GM21717 (cell line): Measurements from ENCODE around the gene HDAC11.
"Not testable (repeated sequence)": the region's sequence is repeated elsewhere in the genome, so short reads cannot be mapped to it uniquely, and the experiment has no call there.

Experiments used
- ATAC-seq: cut with Tn5 transposase; IDR thresholded peaks from one replicate; pipeline ENCODE4 v1.9.1; 2021; ENCODE audit warnings: mild to moderate bottlenecking, moderate library complexity; ENCODE audit not compliant: unreplicated experiment

Gene HDAC11

DNA sequence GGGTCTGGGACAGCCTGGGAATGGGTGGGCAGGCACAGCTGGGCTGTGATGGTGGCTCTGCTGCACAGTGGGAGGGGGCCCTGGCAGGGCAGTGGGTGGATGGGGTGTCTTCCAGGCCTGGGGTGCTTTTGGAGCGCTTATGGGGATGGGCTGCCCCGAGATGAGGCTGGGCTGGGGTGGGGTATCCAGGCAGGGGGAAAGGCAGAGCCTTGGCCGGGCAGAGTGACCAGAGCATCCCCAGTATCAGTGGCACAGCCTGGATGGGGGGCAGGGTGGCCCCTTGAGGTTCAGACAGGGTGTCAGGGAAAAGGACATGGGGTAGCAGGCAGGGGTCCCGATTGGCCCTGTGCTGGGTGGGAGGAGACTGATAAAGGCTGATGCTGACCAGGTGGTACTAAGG lies 26.6 kb downstream of the HDAC11 start:
- no peak for ATAC-seq

DNA sequence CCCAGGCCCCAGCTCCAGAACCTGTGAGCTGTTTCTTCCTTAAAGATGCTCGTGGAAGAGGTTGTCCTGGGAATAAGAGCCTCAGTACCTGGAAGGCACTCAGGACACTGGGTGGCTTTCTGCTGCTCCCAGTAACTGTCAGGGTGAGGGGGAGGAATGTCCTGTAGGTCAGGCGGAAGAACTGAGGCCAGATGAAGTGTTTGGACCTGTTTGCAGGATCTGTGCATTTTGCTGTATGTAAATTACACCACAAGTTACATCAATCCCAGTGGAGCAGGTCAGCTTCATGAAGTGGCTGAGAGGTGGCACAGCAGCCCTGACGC lies 27.1 kb downstream of the HDAC11 start:
- no peak for ATAC-seq

DNA sequence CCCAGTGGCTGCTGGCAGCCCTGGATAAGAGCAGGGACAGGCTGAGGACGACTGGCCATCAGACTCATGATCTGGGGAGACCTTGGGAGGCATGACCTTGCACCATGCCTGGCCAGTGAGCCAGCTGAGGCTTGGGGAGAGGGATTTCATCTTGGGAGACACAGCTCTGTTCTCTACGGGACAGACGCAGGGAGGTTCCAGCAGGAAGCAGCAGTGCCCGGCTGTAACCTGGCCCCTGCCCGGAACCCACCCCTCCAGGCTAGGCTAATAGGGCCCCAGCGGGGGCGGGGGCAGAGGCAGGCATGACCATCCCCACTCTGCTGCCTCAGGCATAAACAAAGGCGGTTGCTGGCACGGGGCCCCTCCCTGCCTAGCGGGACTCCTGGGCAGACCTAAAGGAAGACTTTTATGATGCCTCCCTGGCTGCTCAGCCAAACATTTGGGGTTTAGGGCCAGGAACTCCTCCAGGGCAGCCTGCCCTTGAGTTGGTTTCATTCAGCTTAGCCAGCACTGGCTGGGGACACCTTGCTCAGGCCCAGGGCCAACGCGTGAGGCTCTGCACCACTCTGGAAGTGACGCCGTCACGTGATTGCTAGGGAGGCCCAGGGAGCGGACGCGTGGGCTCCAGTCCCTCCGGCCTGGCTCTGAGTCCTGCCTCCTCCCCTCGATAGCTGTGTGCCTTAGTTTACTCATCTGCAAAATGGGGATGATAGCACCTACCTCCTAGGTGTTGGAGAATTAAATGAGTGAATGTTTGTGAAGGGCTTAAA lies 27.6 kb downstream of the HDAC11 start:
- ATAC-seq = no peak

DNA sequence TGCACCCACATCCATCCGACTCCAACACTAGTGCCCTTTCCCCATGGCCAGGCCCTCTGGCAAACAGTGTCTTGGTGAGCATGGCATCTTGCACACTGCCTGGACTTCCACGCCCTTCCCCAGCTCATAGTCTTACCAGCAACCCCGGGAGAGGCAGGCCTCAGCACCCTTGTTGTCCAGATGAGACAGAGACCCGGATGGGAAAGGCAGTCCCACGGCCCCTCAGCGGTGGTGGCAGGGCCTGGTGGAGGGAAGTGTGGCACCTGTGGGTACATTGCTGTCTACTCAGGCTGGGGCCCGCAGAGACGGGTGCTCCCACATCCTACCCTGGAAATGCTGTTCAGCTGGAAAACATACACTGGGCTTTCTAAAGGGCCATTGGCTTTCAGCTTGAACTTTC lies 28.4 kb downstream of the HDAC11 start:
- no peak for ATAC-seq

DNA sequence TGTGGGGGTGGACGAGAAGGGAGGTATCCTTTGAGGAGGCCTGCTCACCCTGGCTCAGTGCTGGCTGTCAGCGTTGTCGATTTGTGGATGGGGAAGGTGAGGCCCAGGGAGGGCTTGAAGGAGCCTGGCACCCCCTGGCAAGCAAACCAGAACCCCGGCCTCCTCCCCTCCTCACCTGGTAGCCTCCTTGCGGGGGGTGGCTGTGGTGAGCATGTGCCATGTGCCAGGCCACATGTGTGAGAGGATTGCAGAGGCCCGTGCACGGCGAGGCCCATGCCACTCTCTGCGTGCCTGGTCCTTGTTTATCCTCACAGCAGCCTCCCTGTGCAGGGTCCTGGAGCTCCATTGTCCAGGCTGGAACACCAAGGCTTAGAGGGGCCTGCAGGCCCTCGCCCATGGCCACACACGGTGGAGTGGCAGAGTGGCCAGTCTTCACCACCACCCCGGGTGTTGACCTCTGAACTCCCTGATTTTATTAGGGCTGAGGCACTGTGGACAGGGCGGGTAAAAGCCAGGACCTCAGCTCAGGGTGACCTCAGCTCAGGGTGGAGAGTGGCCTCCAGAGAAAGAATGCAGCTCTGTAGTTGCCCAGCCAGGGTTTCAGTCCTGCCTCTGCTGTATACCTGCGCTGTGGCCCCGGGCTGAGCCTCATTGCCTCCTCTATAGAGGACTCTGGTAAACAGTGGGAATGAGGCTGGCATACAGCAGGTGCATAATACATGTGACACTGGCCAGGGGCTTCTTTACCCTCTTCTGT lies 29.1 kb downstream of the HDAC11 start:
- no peak for ATAC-seq

DNA sequence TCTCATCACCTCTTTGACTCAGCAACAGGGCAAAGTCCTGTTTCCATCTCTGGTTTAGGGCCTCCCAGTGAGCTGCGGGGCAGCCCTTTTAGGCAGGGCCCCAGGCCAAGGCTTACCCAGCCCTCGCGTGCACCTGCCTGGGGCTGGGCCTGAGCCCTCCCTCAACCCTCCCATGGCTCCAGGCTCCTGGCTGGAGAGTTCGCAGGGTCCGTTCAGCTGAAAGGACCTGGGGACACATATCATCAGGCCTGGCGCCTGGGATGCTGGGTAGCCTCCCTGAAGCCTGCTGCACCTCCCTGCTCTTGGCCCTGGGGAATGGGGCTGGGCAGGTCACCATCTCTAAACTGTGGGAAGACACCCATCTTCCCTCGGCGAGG lies 29.7 kb downstream of the HDAC11 start:
- no peak for ATAC-seq

DNA sequence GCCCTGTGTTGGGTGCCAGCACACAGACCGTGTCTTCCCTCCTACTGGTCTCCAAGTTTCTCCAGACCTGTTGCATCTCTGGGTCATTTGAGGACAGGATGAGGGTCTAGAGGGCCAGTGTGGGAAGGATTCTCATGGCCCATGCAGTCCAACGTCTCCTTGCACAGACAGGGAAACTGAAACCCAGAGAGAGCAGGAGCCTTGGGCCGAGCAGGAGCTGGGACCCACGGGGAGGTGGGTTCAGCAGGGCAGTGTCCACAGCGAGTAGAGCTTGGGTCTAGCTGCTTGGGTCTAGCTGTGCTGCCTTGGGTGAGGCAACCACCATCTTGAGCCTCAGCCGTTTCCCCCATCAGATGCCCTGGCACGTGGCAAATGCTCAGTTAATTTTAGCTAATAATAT lies 32.3 kb downstream of the HDAC11 start:
- ATAC-seq = no peak

DNA sequence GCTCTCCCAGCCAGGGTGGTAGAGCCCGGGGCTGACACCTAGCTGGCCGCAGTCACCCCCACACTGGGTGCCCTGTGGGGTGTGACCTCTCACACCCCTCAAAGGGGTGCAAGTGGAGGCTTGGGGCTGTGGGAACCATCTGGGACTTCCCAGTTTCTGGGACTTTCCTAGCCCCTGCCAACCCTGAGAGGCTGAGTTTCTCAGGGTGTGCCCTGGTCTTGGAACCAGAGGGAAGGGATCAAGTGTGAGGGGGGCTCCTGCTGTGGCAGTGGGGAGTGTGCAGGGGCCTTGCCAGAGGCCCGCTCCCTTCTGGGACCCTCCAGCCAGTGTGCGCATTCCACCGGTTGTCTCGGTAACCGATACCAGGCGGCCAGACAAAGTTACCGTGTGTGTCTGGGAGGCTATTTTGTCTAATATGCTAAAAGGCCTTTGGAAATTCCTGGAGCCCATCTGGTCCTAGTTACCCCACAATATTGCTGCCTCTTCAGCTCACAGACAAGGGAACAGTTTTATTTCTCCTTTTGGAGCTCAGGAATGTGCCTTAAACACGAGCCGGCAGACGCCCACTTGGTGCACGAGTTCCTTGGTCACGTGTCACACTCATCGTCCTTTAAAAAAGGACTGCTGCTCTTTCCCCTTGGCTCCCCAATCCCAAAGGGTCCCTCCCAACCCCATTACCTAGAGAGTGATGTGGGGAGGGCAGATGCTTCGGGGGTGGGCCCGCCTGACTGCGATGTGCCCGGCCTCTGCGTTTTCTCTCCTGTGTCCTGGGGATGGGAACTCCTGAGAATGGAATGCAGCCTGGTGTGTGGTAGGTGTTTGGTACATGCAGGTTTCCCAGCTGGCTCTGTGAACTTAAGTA lies 33.2 kb downstream of the HDAC11 start:
- no peak for ATAC-seq

DNA sequence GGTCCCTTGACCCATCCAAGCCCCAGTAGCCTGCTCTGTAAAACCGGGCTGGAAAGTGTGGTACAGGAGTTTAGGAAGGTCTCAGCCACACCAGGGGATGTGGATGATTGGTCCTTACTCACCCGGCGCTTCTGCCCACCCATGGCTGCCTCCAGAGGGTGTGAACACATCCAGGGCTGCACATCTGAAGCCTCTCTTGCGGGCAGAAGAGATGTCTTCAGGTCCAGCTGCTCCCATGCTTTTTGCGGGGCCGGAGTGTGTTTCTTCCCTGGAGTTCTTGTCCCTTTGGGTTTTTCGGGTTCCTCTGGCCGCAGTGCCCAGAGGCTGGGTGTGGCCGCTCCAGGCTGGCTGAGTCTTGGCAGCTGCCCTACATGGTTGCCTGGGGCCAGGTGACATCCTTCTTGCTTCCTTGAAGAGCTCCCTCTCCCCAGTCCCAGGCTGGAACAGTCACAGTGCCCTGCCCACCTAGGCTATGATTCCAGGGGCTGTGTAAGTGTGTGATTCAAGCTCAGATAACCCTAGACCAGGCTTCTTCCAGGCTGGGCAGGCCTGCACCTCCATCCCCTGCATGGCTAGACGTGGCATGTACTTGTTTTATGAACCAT lies 33.9 kb downstream of the HDAC11 start:
- ATAC-seq = no peak

DNA sequence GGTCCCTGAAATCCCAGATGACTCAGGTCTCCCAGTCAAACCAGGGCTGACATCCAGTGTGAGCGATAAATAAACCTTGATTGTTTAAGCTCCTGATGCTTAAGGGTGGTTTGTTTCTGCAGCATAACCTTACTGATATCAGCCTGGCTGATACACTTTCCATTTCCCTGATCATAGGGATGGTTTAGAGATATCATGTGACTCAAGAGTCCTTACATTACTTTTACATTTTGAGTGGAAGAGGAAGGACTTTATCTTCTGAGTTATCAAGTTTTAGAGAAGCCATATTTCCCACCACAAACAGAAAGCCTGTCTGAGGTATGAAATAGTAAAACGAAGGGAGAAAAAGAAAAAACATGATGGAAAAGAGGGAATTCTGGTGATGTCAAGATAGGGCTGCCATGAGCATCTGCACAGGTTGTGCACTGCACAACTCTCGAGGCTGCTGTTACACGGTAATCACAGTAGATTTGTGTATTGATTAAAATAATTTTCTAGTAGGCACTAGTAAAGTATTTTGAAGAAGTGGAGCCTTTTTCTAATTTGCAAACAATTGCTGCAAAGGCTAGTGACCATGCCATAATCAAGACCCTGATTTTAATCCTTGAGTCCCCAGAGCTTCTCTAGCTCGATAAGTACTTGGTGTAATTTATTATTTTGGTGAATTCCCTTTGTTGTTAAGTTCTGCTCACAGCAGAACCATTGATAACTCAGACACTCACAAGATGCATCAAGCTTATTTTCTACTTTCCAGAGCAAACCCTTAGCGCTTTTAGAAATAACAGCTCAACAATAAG lies 34.7 kb downstream of the HDAC11 start:
- no peak for ATAC-seq

DNA sequence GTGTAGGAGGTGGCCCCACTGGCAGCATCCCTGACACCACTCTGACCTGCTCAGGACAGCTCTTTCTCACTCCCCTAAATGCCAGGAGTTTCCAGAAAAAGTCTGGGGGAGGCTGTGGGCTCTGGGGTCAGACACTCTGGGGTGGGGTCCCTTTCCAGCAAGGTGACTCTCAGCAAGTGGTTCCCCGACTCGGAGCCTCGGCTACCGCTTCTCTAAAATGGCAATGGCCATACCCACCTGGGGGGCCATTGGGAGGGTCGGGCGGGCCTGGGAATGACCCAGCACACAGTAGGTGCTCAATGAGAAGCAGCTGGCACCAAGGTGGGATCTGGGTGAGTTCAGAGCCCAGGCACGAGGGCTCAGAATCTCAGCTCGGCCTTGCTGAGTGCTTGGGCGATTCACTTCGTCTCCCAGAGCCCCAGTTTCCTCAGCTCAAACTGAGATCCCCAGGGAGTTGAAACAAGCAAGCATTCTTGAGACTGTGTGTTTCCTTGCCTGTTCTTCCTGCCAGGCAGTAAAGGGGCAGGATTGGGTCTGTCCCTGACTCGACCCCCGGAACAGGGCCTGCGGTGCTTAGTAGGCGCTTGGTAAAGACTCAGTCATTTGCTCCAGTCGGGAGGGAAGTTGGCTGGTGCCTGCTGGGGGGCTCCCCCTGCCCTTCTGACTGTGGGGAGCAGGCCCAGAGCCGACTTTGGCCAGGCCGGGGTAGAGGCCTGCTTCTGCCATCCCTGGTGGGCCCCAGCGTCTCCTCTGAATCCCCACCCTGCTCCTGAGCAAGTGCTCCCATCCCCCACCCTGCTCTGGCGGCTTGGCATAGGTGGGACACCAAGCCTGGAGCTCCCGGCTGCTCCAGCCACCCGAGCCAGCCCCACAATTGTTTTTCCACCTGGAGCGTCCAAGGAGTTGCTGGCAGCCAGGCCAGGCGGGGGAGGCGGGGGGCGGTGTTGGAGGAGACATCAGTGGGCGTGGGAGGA lies 36.0 kb downstream of the HDAC11 start:
- ATAC-seq = no peak

DNA sequence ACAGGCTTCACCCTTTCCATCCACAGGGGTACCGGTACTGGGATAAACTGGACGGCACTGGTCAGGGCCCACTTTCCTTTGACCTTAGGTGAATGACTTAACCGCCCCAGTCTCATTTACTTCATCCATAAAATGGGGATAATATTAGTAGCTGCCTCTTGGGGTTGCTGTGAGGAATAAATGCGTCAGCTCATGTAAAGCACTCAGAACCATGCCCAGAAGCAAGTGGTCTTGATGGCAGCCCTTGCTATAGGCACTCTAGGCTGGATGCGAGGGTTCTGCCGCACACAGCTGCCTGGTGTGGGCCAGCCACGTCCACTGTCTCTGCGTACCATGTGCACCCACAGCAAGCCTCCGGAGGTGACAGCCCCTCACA lies 36.6 kb downstream of the HDAC11 start:
- no peak for ATAC-seq

DNA sequence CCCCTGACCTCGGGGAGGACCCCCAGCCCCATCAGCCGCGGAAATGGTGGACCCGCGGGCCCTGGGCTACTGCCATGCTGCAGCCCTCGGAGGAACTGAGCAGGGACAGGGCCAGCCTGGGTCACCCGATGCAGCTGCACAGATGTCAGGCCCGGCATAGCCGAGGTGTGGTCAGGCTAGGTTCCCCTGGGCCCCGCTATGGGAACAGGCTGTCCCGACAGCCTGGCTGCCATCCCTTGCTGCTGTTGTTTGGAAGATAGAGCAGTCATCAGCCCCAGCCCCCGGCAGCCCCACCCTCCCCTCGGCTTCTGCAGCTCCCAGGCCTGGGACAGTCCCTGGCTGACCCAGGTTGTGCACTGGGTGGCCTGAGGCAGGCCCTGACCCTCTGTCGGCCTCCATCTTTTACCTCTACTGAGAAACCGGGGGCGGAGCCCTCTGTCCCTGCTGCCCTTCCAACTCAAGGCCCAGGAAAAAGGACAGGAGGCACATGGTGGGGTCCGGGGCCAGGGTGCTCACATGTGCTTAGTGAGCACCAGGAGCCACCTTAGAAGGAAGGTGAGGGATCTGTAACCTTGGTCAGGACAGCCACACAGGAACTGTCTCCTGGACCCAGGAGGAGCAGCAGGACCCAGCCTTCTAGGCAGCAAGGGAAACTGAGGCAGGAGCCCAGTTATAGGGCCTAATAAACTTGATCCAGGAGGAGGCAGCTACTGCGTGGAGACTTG lies 37.3 kb downstream of the HDAC11 start:
- no peak for ATAC-seq

DNA sequence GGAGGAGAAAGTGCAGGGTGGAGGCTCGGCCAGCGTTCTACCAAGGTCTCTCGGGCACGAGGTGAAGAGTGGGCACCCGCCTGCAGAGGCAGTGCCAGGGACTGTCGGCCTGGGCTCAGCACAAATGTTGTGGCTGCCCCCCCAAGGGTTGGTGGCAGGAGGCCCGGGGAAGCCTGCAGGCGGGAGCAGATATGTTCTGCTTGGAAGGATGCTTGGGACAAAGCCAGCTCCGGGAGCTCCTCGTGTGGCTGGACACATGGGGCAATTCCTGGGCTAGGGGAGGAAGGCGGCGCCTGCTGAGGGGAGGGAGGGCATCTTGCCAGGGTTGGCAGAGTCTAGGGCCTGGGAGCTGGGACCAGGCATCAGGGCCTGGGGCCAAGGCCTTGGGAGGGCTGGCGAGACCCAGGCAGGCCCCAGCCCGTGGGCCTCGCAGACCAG lies 38.4 kb downstream of the HDAC11 start:
- no peak for ATAC-seq

DNA sequence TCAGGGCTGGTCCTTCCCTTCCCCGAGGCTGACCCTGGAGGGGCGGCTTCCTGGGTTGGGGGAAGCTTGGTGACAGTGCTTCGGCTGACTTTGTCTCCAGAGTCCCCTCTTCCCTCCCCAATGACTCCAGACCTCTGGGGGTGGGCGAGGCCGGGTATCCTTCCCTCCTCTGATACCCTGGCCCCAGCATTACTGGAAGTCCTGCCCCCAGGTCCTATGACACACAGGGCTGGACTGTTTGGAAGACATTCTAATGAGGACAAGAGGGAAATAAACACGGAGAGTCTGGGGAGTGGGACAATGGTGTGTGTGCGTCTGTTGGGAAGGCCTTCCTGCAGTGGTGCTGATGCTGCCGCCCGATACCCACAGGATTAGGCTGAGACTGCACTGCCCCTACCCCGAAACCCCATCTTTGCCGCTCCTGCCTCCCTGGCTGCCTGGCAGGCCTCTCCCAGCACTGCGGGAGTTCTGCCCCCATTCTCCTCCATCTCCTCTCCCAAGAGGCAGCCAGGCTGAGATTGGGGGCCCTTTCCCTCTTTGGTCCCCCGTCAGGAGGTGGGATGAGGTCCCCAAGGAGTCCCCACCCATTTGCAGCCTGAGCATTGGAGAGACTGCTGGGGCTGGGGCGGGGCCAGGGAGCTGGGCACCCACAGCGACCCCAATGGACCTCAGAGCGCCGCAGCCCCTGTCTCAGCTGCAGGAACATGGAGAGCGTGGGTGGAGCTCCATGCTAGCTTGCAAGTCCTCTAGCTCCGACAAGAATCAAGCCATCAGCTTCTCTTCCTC lies 39.1 kb downstream of the HDAC11 start:
- ATAC-seq = no peak

DNA sequence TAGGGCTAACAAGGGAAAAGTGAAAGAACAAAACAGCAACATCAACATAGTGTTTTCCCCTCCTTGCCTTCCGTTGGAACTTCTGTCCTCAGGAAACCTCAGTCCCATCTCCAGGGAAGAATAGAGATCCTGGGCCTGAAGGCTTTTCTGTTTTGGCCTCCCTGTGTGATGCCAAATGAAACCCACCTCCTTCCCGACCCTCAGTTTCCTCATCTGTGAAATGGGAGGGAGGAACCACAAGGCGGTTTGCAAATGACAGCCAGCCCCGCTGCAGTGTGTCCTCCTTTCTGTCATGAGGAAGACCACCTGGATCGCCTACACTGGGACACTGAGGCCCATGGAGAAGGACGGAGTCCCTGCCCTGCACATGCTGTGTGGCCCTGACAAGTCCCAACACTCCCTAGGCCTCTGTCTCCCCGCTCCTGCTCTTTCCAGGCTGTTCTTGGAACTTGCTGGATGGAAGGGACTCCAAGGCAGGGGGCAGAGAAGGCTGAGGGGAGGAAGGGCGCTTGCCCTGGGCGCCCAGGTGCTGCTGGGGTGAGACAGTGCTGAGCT lies 40.3 kb downstream of the HDAC11 start:
- no peak for ATAC-seq

DNA sequence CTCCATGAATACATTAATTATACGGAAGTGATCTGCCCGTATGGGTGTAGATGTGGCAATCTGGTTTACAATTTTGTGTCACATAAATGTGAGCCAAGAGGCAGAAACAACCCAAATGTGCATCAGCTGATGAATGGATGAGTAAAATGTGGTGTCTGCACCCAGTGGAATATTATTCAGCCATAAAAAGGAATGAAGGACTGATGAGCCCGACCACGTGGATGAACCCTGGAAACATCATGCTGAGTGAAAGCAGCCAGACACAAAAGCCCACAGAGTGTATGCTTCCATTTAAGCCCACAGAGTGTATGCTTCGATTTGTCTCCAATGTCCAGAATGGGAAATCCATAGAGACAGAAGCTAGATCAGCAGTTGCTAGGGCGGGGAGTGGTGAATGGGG lies 41.2 kb downstream of the HDAC11 start:
- no peak for ATAC-seq

DNA sequence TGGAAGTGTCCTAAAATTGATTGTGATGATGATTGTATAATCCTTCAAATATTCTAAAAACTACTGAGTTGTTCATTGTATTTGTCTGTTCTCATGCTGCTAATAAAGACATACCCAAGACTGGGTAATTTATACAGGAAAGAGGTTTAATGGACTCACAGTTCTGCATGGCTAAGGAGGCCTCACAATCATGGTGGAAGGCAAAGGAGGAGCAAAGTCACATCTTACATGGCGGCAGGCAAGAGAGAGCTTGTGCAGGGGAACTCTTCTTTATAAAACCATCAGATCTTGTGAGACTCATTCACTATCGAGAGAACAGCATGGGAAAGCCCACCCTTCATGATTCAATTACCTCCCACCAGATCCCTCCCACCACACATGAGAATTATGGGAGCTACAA lies 41.6 kb downstream of the HDAC11 start:
- not testable (repeated sequence) for ATAC-seq
